HEK293 (cell line): ENCODE results near the gene WNK4.

Experiments
- BCL11A ChIP-seq: fragments of 450-650 bp; formaldehyde crosslinking; IDR thresholded peaks from 2 replicates; pipeline ENCODE4 v1.5.1; 2016; ENCODE audit warnings: low read depth, missing biosample characterization, missing genetic modification characterization
- GLI4 ChIP-seq: fragments of 450-650 bp; formaldehyde crosslinking; IDR thresholded peaks from 2 replicates; pipeline ENCODE4 v1.5.1; 2016; ENCODE audit warnings: missing biosample characterization, missing genetic modification characterization
- MYNN ChIP-seq: fragments of 450-650 bp; formaldehyde crosslinking; IDR thresholded peaks from 2 replicates; pipeline ENCODE4 v1.5.1; 2016; ENCODE audit warnings: missing biosample characterization, missing genetic modification characterization, borderline replicate concordance
- ZBTB8A ChIP-seq: fragments of 450-650 bp; formaldehyde crosslinking; IDR thresholded peaks from 2 replicates; pipeline ENCODE4 v1.5.1; 2016; ENCODE audit warnings: missing biosample characterization, missing genetic modification characterization
- ZFP41 ChIP-seq: fragments of 450-650 bp; formaldehyde crosslinking; IDR thresholded peaks from 2 replicates; pipeline ENCODE4 v1.5.1; 2016; ENCODE audit warnings: missing biosample characterization, missing genetic modification characterization, borderline replicate concordance
- ZNF239 ChIP-seq: fragments of 450-650 bp; formaldehyde crosslinking; IDR thresholded peaks from 2 replicates; pipeline ENCODE4 v1.5.1; 2016; ENCODE audit warnings: missing biosample characterization, missing genetic modification characterization
- ZNF292 ChIP-seq: fragments of 450-650 bp; formaldehyde crosslinking; IDR thresholded peaks from 2 replicates; pipeline ENCODE4 v1.5.1; 2016; ENCODE audit warnings: low read depth, missing biosample characterization, missing genetic modification characterization, borderline replicate concordance
- ZNF341 ChIP-seq: fragments of 450-650 bp; formaldehyde crosslinking; IDR thresholded peaks from 2 replicates; pipeline ENCODE4; 2016; ENCODE audit warnings: low read depth, missing biosample characterization, missing genetic modification characterization
- ZNF792 ChIP-seq: fragments of 450-650 bp; formaldehyde crosslinking; IDR thresholded peaks from 2 replicates; pipeline ENCODE4 v1.5.1; 2016; ENCODE audit warnings: missing biosample characterization, missing genetic modification characterization
- ZSCAN30 ChIP-seq: fragments of 450-650 bp; IDR thresholded peaks from 2 replicates; pipeline ENCODE4 v1.5.1; 2018; ENCODE audit warnings: missing biosample characterization, mild to moderate bottlenecking, missing genetic modification characterization, moderate library complexity
- TF ChIP-seq, protein P1 (sequence below): fragments of 450-650 bp; formaldehyde crosslinking; IDR thresholded peaks from 2 replicates; pipeline ENCODE4 v1.5.1; 2016; ENCODE audit warnings: missing biosample characterization, missing genetic modification characterization
- TF ChIP-seq, protein P2 (sequence below): fragments of 450-650 bp; formaldehyde crosslinking; conservative IDR thresholded peaks from 2 replicates; pipeline ENCODE4 v1.5.1; 2016; ENCODE audit warnings: low read depth, missing biosample characterization, missing genetic modification characterization

DNA sequence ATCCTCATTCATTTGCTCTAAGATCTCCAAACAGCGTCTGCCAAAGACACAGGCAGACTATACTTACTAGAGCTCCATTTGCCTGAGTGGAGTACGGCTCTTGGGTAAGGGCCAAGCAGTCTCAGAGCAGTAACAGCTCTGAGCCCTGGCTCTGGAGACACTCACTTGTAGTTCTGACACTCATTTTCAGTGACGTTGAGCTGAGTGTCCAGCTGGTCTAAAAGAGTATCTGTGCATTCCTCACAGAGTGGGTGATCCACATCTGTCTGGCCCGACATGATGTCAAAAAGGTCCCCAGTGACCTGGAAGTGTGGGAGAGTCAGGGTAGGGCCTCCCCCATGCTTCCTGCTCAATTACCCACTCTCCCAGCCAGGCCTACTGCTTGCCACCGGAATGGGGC is 38.0 kb downstream of the WNK4 start:
- TF ChIP-seq MYNN (tag by site-specific recombination) (no peak), ZNF239 (no peak), ZNF792 (tag by site-specific recombination) (no peak), ZNF341 (tag by site-specific recombination) (no peak), ZBTB8A (tag by site-specific recombination) (no peak), ZFP41 (no peak), GLI4 (tag by site-specific recombination) (no peak), BCL11A (tag by site-specific recombination) (no peak), ZNF292 (tag by site-specific recombination) (no peak), ZSCAN30 (no peak)
- TF ChIP-seq, protein P1, sequence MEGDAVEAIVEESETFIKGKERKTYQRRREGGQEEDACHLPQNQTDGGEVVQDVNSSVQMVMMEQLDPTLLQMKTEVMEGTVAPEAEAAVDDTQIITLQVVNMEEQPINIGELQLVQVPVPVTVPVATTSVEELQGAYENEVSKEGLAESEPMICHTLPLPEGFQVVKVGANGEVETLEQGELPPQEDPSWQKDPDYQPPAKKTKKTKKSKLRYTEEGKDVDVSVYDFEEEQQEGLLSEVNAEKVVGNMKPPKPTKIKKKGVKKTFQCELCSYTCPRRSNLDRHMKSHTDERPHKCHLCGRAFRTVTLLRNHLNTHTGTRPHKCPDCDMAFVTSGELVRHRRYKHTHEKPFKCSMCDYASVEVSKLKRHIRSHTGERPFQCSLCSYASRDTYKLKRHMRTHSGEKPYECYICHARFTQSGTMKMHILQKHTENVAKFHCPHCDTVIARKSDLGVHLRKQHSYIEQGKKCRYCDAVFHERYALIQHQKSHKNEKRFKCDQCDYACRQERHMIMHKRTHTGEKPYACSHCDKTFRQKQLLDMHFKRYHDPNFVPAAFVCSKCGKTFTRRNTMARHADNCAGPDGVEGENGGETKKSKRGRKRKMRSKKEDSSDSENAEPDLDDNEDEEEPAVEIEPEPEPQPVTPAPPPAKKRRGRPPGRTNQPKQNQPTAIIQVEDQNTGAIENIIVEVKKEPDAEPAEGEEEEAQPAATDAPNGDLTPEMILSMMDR (tag by site-specific recombination), result no peak
- TF ChIP-seq, protein P2, sequence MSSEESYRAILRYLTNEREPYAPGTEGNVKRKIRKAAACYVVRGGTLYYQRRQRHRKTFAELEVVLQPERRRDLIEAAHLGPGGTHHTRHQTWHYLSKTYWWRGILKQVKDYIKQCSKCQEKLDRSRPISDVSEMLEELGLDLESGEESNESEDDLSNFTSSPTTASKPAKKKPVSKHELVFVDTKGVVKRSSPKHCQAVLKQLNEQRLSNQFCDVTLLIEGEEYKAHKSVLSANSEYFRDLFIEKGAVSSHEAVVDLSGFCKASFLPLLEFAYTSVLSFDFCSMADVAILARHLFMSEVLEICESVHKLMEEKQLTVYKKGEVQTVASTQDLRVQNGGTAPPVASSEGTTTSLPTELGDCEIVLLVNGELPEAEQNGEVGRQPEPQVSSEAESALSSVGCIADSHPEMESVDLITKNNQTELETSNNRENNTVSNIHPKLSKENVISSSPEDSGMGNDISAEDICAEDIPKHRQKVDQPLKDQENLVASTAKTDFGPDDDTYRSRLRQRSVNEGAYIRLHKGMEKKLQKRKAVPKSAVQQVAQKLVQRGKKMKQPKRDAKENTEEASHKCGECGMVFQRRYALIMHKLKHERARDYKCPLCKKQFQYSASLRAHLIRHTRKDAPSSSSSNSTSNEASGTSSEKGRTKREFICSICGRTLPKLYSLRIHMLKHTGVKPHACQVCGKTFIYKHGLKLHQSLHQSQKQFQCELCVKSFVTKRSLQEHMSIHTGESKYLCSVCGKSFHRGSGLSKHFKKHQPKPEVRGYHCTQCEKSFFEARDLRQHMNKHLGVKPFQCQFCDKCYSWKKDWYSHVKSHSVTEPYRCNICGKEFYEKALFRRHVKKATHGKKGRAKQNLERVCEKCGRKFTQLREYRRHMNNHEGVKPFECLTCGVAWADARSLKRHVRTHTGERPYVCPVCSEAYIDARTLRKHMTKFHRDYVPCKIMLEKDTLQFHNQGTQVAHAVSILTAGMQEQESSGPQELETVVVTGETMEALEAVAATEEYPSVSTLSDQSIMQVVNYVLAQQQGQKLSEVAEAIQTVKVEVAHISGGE, result no peak
